Liver (tissue), 3 donors: Measurements from ENCODE around the gene HPCAL1.

Experiments used
- ATF3 ChIP-seq: IDR thresholded peaks from 2 replicates; pipeline ENCODE4 v1.6.1; 2016; ENCODE audit warnings: antibody characterized with exemption
- CTCF ChIP-seq: fragments of 150-350 bp; IDR thresholded peaks from 2 replicates; pipeline ENCODE4 v1.5.1; 2017; ENCODE audit warnings: improper control_type of control experiment, low read depth, low read length; ENCODE audit not compliant: missing input control
- GABPA ChIP-seq, 2 donors: IDR thresholded peaks in 1 of 2; conservative IDR thresholded peaks in 1 of 2; 2 replicates each; pipeline ENCODE4 v1.6.1; 2016; ENCODE audit warnings: antibody characterized with exemption in 2 of 2, mild to moderate bottlenecking in 1 of 2, moderate library complexity in 1 of 2
- MAX ChIP-seq: IDR thresholded peaks from 2 replicates; pipeline ENCODE4 v1.6.1; 2016; ENCODE audit warnings: antibody characterized with exemption
- NR2F2 ChIP-seq: IDR thresholded peaks from 2 replicates; pipeline ENCODE4 v1.6.1; 2016; ENCODE audit warnings: antibody characterized with exemption
- RAD21 ChIP-seq, 2 donors: IDR thresholded peaks; 2 replicates each; pipeline ENCODE4 v1.6.1; 2016; ENCODE audit warnings: antibody characterized with exemption in 2 of 2, mild to moderate bottlenecking in 2 of 2
- REST ChIP-seq: IDR thresholded peaks from 2 replicates; pipeline ENCODE4 v1.6.1; 2016; ENCODE audit warnings: antibody characterized with exemption, mild to moderate bottlenecking
- RXRA ChIP-seq, 2 donors: IDR thresholded peaks; 2 replicates each; pipeline ENCODE4 v1.6.1; 2017 to 2018; ENCODE audit warnings: antibody characterized with exemption in 2 of 2, mild to moderate bottlenecking in 1 of 2
- TAF1 ChIP-seq: conservative IDR thresholded peaks from 2 replicates; pipeline ENCODE4 v1.6.1; 2016; ENCODE audit warnings: antibody characterized with exemption, mild to moderate bottlenecking
- YY1 ChIP-seq: IDR thresholded peaks from 2 replicates; pipeline ENCODE4 v1.6.1; 2016; ENCODE audit warnings: antibody characterized with exemption, mild to moderate bottlenecking
- ZBTB33 ChIP-seq: IDR thresholded peaks from 2 replicates; pipeline ENCODE4 v1.6.1; 2016; ENCODE audit warnings: antibody characterized with exemption
- donor health status: healthy.
- donor health status: healthy.

- no peak for TF ChIP-seq CTCF
- TF ChIP-seq GABPA (IDR thresholded peaks at IDR 0.05 in 1 of 2, conservative IDR thresholded peaks at IDR 0.05 in 1 of 2) = no peak
- TF ChIP-seq REST = peak; percentile 51
- peak; percentile 46 for TF ChIP-seq MAX
- peak; percentile 47 to 50 for TF ChIP-seq RAD21 (IDR thresholded peaks at IDR 0.05)
- peak; percentile 44 for TF ChIP-seq YY1
- no peak for TF ChIP-seq ZBTB33
- TF ChIP-seq TAF1 = no peak
- TF ChIP-seq NR2F2 = peak; percentile 14
- no peak for TF ChIP-seq ATF3
- TF ChIP-seq RXRA (IDR thresholded peaks at IDR 0.05) = peak; percentile 87
Observed at GRCh38 chr2:10400978-10401951, 98.6 kb downstream of the HPCAL1 start.
